Keratinocyte (primary cell): ENCODE data around the gene PTK7. TPM values are rescaled to one million over a fixed set of nuclear protein-coding genes. Genes with fewer than 3 reads are reported as not detected.

Source experiments
- DNase-seq: peaks from one replicate; pipeline ENCODE4 v3.0.0-alpha.2; 2011; ENCODE audit warnings: low read depth, missing footprints, low spot score
- FAIRE-seq: peaks from 2 replicates; lab custom pipeline; 2011; peaks lifted over from hg19 to GRCh38; lab: Jason Lieb, UNC
- H2AFZ ChIP-seq: 2 replicates; pipeline ENCODE4 v1.6.0; 2012; ENCODE audit warnings: low read length, control low read depth, inconsistent platforms; ENCODE audit not compliant: control insufficient read depth
- H3K27ac ChIP-seq: 2 replicates; pipeline ENCODE4 v1.5.1; 2011; ENCODE audit warnings: low read length; ENCODE audit not compliant: control insufficient read depth, insufficient read depth
- H3K27me3 ChIP-seq: 3 replicates; pipeline ENCODE4 v1.6.0; 2011; ENCODE audit warnings: low read length; ENCODE audit not compliant: control insufficient read depth, insufficient read depth; ENCODE audit errors: extremely low read depth
- H3K36me3 ChIP-seq, 2 experiments: 2 replicates in 1 of 2; 3 replicates in 1 of 2; pipeline ENCODE4 v1.5.1; 2011; ENCODE audit warnings: low read length in 2 of 2, mild to moderate bottlenecking in 1 of 2; ENCODE audit not compliant: control insufficient read depth in 2 of 2, insufficient read depth in 2 of 2; ENCODE audit errors: extremely low read depth in 1 of 2
- H3K4me1 ChIP-seq: 3 replicates; pipeline ENCODE4 v1.5.1; 2011; ENCODE audit warnings: low read length; ENCODE audit not compliant: control insufficient read depth, insufficient read depth; ENCODE audit errors: extremely low read depth
- H3K4me2 ChIP-seq: 3 replicates; pipeline ENCODE4 v1.6.0; 2011; ENCODE audit warnings: low read depth, low read length; ENCODE audit not compliant: control insufficient read depth, insufficient read depth; ENCODE audit errors: extremely low read depth
- H3K4me3 ChIP-seq, 3 experiments: fragments of 200-600 bp in 1 of 3; sonication (generic) in 1 of 3; 2 replicates in 2 of 3; 3 replicates in 1 of 3; pipeline ENCODE4 v1.5.1; 2011 to 2016; ENCODE audit warnings: low read length in 3 of 3, mild to moderate bottlenecking in 3 of 3, control low read depth in 2 of 3, inconsistent platforms in 1 of 3, low read depth in 1 of 3, mixed read lengths in 1 of 3, mixed run types in 1 of 3, moderate library complexity in 1 of 3; ENCODE audit not compliant: control insufficient read depth in 2 of 3, insufficient read depth in 2 of 3; ENCODE audit errors: extremely low read depth in 1 of 3
- H3K79me2 ChIP-seq: 2 replicates; pipeline ENCODE4 v1.6.0; 2012; ENCODE audit warnings: low read length; ENCODE audit not compliant: control insufficient read depth, insufficient read depth
- H3K9ac ChIP-seq: 3 replicates; pipeline ENCODE4 v1.6.0; 2011; ENCODE audit warnings: low read length; ENCODE audit not compliant: control insufficient read depth, insufficient read depth; ENCODE audit errors: extremely low read depth
- H3K9me1 ChIP-seq: 3 replicates; pipeline ENCODE4 v1.6.0; 2011; ENCODE audit warnings: low read length; ENCODE audit not compliant: control insufficient read depth, insufficient read depth; ENCODE audit errors: extremely low read depth
- H3K9me3 ChIP-seq: 2 replicates; pipeline ENCODE4 v1.5.1; 2012; ENCODE audit warnings: low read depth, low read length; ENCODE audit not compliant: control insufficient read depth
- H4K20me1 ChIP-seq: 3 replicates; pipeline ENCODE4 v1.6.0; 2011; ENCODE audit warnings: low read length; ENCODE audit not compliant: control insufficient read depth, insufficient read depth; ENCODE audit errors: extremely low read depth
- EZH2 ChIP-seq: IDR thresholded peaks from one replicate; pipeline ENCODE4 v1.6.1; 2012; ENCODE audit warnings: inconsistent platforms, mild to moderate bottlenecking, low read length, moderate library complexity
- dilution Hi-C: fragments of 300-500 bp; cut with MboI; formaldehyde crosslinking; loops from one replicate; pipeline ENCODE4 v1.7.0; 2020; ENCODE audit warnings: low sequenced_read_pairs; ENCODE audit not compliant: extremely low pct_ligation_motif_present
- polyA plus RNA-seq, 5 experiments: library from polyadenylated mRNA; depleted of rRNA in 3 of 5; stranded (reverse) in 3 of 5; stranded (forward) in 1 of 5; unstranded in 1 of 5; fragments of >200 nt; gene quantifications; 1 replicate in 1 of 5; 2 replicates in 3 of 5; 3 replicates in 1 of 5; pipeline versions ENCODE4 v1.2.1 to v1.2.3, GENCODE V29; 2011 to 2012; ENCODE audit warnings: missing spikeins in 2 of 5, low read depth in 1 of 5, low replicate concordance in 1 of 5
- TF ChIP-seq, protein P1 (sequence below), 3 experiments: IDR thresholded peaks in 1 of 3; conservative IDR thresholded peaks in 1 of 3; optimal IDR thresholded peaks in 1 of 3; 2 replicates in 2 of 3; 3 replicates in 1 of 3; pipeline versions ENCODE3 to v1.5.1; 2011; ENCODE audit warnings: low read length in 3 of 3, mild to moderate bottlenecking in 3 of 3, moderate library complexity in 2 of 3, control low read depth in 1 of 3, inconsistent platforms in 1 of 3; ENCODE audit not compliant: insufficient read depth in 2 of 3; ENCODE audit errors: extremely low read depth in 1 of 3

PTK7 gene
- polyA plus RNA-seq, 1 donor (not counting 4 experiments of a cell fraction or from before 2014, with no cell fraction given) = 58.8 TPM

DNA sequence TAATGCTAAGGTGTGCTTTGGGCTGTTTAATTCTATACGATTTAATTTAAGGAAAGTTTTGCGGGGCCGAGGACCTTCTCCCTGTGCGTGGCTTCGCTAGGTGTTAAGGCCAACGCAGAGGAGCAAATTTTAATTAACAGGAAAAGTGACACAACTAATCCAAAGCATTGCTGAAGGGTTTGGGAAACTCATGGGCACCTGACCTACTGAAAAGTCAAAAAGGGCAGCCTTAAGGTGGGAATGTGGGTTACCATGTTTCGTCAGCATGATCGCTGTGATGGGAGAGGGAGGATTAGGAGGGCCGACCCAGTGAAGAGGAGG is 105.5 kb downstream of the PTK7 start:
- Histone ChIP-seq H3K27me3 (no peaks in the 10 kb centered on the region), H3K4me3 (peak overlapping the region; percentile 63 to 86 (median 82)), H3K9me1 (peaks cover 4% of the 10 kb centered on the region), H3K4me2 (peak overlapping the region; percentile 97), H3K79me2 (peaks cover 8% of the 10 kb centered on the region), H3K36me3 (peaks cover 21 to 25% of the 10 kb centered on the region in 2 experiments), H3K4me1 (peaks cover 26% of the 10 kb centered on the region), H3K27ac (peak overlapping the region; percentile 51), H2AFZ (peak overlapping the region; percentile 80), H4K20me1 (no peaks in the 10 kb centered on the region), H3K9me3 (no peaks in the 10 kb centered on the region), H3K9ac (peak overlapping the region; percentile 76)
- TF ChIP-seq EZH2 = no peak
- TF ChIP-seq, protein P1, sequence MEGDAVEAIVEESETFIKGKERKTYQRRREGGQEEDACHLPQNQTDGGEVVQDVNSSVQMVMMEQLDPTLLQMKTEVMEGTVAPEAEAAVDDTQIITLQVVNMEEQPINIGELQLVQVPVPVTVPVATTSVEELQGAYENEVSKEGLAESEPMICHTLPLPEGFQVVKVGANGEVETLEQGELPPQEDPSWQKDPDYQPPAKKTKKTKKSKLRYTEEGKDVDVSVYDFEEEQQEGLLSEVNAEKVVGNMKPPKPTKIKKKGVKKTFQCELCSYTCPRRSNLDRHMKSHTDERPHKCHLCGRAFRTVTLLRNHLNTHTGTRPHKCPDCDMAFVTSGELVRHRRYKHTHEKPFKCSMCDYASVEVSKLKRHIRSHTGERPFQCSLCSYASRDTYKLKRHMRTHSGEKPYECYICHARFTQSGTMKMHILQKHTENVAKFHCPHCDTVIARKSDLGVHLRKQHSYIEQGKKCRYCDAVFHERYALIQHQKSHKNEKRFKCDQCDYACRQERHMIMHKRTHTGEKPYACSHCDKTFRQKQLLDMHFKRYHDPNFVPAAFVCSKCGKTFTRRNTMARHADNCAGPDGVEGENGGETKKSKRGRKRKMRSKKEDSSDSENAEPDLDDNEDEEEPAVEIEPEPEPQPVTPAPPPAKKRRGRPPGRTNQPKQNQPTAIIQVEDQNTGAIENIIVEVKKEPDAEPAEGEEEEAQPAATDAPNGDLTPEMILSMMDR (optimal IDR thresholded peaks at IDR 0.05 in 1 of 3, IDR thresholded peaks at IDR 0.05 in 1 of 3, conservative IDR thresholded peaks at IDR 0.05 in 1 of 3; ENCODE audit: extremely low read depth in 1 of 3, insufficient read depth in 2 of 3, low read length in 3 of 3) = no peak
- FAIRE-seq = no peak
- dilution Hi-C loops = no loop called here
- DNase-seq = no peak

DNA sequence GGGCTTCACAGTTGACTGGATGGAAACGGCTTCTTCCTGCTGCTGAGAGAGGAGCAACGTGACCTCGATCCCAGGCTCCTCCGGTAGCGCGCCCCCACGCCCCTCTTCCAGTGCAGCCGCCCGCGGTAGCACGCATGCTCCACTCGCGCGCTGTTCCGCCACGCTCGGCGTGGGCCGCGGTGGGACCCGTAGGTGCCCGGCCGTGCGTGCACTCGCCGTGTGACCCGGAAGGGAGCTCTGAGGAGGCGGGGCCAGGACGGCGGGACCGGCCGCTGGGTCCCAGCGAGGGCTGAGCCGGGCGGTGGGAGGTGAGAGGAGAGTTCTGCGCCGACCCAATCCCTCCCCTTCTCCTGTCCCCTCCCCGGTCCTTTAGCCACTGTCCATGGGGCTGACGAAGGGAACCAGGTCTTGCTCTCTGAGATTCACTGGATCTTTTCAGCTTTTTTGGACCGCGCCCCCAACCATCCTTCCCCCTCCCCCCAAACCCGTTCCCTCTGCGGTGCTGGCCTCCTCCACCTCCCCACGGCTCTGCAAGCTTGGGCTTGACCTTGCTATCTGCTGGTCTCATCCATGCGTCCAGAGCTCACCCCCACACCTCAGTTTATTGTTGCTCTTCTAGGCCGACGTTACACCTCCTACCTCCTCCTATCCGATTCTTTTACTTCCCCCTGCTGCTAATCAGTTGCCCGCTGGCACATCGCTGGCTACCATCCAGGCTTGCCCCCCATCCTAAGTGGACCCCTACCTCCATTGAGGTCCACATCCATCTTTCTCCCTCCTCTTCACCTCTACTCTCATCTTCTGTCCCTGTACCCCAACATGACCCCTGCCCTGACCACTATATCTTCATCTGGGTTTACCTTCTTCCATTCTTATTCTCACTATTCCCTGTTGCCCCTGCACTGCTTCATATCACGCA is 106.1 kb downstream of the PTK7 start, which contains the start of gene CUL9:
CUL9 (plus strand) TSS at position 255 of the 919 bp plus-strand sequence. CDS start 2,115 bp downstream, outside the sequence.
- no peak for FAIRE-seq
- peaks cover 19 to 28% of the 10 kb centered on the region in 2 experiments for H3K36me3 ChIP-seq

More for the DNA sequence above, 106.1 kb downstream of the PTK7 start, which contains the start of gene CUL9:
- TF ChIP-seq, protein P1 (optimal IDR thresholded peaks at IDR 0.05 in 1 of 3, IDR thresholded peaks at IDR 0.05 in 1 of 3, conservative IDR thresholded peaks at IDR 0.05 in 1 of 3; ENCODE audit: extremely low read depth in 1 of 3, insufficient read depth in 2 of 3, low read length in 3 of 3) = no peak
- no peak for TF ChIP-seq EZH2
- Histone ChIP-seq H3K9me3 (no peaks in the 10 kb centered on the region), H4K20me1 (no peaks in the 10 kb centered on the region), H3K4me2 (peak within 1 kb of the TSS; percentile 97), H3K4me1 (peaks cover 32% of the 10 kb centered on the region), H3K9me1 (peaks cover 6% of the 10 kb centered on the region), H3K27ac (peak within 1 kb of the TSS; percentile 51), H3K79me2 (peaks cover 9% of the 10 kb centered on the region), H3K4me3 (peak within 1 kb of the TSS; percentile 63 to 86 (median 82)), H3K27me3 (no peaks in the 10 kb centered on the region), H2AFZ (peak within 1 kb of the TSS; percentile 85), H3K9ac (peak within 1 kb of the TSS; percentile 76)
- no peak for DNase-seq
- dilution Hi-C loops = no loop called here
